CD4-positive, alpha-beta T cell (primary cell): Measurements from ENCODE around the gene LIN28B. TPM values are rescaled to one million over a fixed set of nuclear protein-coding genes. Genes with fewer than 3 reads are reported as not detected.

ENCODE experiments used
- ATAC-seq: fragments of 200-7000 bp; cut with Tn5 transposase; one replicate; pipeline ENCODE4 v1.10.0; 2022; ENCODE audit warnings: mild to moderate bottlenecking; ENCODE audit not compliant: poor library complexity
- CTCF ChIA-PET: fragments of 350-600 bp; sonication (Branson Sonifier 250); formaldehyde crosslinking; loops from one replicate; lab custom pipeline; 2021; ENCODE audit warnings: antibody characterized with exemption, inconsistent platforms; lab: Charles Lee
- POLR2A ChIA-PET: fragments of 350-600 bp; sonication (Branson Sonifier 250); formaldehyde crosslinking; loops from one replicate; lab custom pipeline; 2021; ENCODE audit warnings: antibody characterized with exemption, inconsistent platforms; lab: Charles Lee
- DNase-seq, 14 experiments: peaks; one replicate each; pipeline ENCODE4 v3.0.0-alpha.2; 2013 to 2020; ENCODE audit warnings: mixed read lengths in 2 of 14
- H3K27ac ChIP-seq, 2 donors: one replicate each; pipeline versions ENCODE4 v1.5.1 to v1.7.0; 2013; ENCODE audit warnings: low read length in 2 of 2, low read depth in 1 of 2, mild to moderate bottlenecking in 1 of 2
- H3K27me3 ChIP-seq, 2 experiments: 1 replicate in 1 of 2; 2 replicates in 1 of 2; pipeline versions ENCODE4 v1.6.1 to v1.7.0; 2013; ENCODE audit warnings: low read length in 2 of 2, control low read depth in 1 of 2, mild to moderate bottlenecking in 1 of 2, moderate library complexity in 1 of 2; ENCODE audit not compliant: insufficient read depth in 2 of 2, control insufficient read depth in 1 of 2
- H3K36me3 ChIP-seq: one replicate; pipeline ENCODE4 v1.6.1; 2013; ENCODE audit warnings: low read length, control low read depth; ENCODE audit not compliant: insufficient read depth
- H3K4me1 ChIP-seq: one replicate; pipeline ENCODE4 v1.6.1; 2013; ENCODE audit warnings: low read length, control low read depth; ENCODE audit not compliant: insufficient read depth
- H3K4me3 ChIP-seq: one replicate; pipeline ENCODE4 v1.5.1; 2013; ENCODE audit warnings: mild to moderate bottlenecking, low read length, moderate library complexity
- H3K9me3 ChIP-seq, 2 experiments: 1 replicate in 1 of 2; 2 replicates in 1 of 2; pipeline versions ENCODE4 v1.6.1 to v1.7.0; 2013; ENCODE audit warnings: low read length in 2 of 2, mild to moderate bottlenecking in 2 of 2, control low read depth in 1 of 2, moderate library complexity in 1 of 2; ENCODE audit not compliant: control insufficient read depth in 1 of 2, insufficient read depth in 1 of 2
- H3K27ac Mint-ChIP-seq: one replicate; pipeline ENCODE4 v1.8.0; 2020; ENCODE audit warnings: mixed read lengths
- H3K27me3 Mint-ChIP-seq: one replicate; pipeline ENCODE4 v1.8.0; 2021; ENCODE audit warnings: mixed read lengths
- H3K36me3 Mint-ChIP-seq: one replicate; pipeline ENCODE4 v1.8.0; 2021; ENCODE audit warnings: low read depth, mixed read lengths
- H3K4me1 Mint-ChIP-seq: one replicate; pipeline ENCODE4 v1.8.0; 2021; ENCODE audit warnings: low read depth, mixed read lengths
- H3K4me3 Mint-ChIP-seq: one replicate; pipeline ENCODE4 v1.8.0; 2020; ENCODE audit warnings: mild to moderate bottlenecking, mixed read lengths
- H3K9me3 Mint-ChIP-seq: one replicate; pipeline ENCODE4 v1.8.0; 2020; ENCODE audit warnings: mixed read lengths
- intact Hi-C, 2 experiments: fragments of 100-400 bp; cut with DNase I in 1 of 2; cut with micrococcal nuclease in 1 of 2; formaldehyde crosslinking; loops; one replicate each; pipeline versions ENCODE4 v1.15.1 to v1.9.0; 2023 to 2025; cut with DNase I, micrococcal nuclease
- total RNA-seq, 174 experiments: library from RNA in 2 of 174; stranded (reverse) in 2 of 174; gene quantifications; one replicate each; pipeline ENCODE4 v1.2.3 and lab custom pipeline; 2021 to 2026
- TF ChIP-seq, protein P1 (sequence below): fragments of 200-600 bp; IDR thresholded peaks from one replicate; pipeline ENCODE4 v1.8.0; 2022; ENCODE audit warnings: antibody characterized with exemption, mild to moderate bottlenecking

LIN28B gene
- total RNA-seq, 2 experiments from 2014 or later = not detected

DNA sequence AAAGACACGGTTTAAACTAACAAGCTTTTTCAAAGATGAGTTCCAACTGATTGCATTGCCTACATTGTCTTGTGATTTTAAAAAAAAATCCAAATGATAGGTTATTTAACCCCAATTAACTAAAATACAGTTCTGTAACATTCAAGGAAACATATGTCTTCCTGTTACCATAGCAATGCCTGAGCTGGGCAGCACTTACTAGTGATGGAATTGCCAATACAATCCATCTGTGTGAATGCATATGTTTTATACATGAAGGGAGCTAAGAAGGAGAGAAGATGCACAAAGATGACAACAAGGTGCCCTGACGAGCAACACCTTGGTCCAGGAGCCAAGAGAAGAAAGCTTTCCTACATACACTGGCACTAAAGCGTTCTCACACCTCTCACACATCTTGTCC is 154.2 kb downstream of the LIN28B start:
- H3K4me1 ChIP-seq = no peaks in the 10 kb centered on the region
- intact Hi-C loops = no loop called here
- H3K27ac ChIP-seq = no peak overlapping the region
- H3K27me3 ChIP-seq = peaks cover 0 to 7% of the 10 kb centered on the region in 2 experiments
- Mint-ChIP-seq H3K36me3 (no peaks in the 10 kb centered on the region), H3K4me3 (no peak overlapping the region), H3K27me3 (peaks cover 20% of the 10 kb centered on the region), H3K9me3 (no peaks in the 10 kb centered on the region), H3K4me1 (no peaks in the 10 kb centered on the region), H3K27ac (no peak overlapping the region)
- no peaks in the 10 kb centered on the region for H3K9me3 ChIP-seq
- no peaks in the 10 kb centered on the region for H3K36me3 ChIP-seq
- ChIA-PET CTCF (no interaction called here), POLR2A (no interaction called here)
- TF ChIP-seq, protein P1, sequence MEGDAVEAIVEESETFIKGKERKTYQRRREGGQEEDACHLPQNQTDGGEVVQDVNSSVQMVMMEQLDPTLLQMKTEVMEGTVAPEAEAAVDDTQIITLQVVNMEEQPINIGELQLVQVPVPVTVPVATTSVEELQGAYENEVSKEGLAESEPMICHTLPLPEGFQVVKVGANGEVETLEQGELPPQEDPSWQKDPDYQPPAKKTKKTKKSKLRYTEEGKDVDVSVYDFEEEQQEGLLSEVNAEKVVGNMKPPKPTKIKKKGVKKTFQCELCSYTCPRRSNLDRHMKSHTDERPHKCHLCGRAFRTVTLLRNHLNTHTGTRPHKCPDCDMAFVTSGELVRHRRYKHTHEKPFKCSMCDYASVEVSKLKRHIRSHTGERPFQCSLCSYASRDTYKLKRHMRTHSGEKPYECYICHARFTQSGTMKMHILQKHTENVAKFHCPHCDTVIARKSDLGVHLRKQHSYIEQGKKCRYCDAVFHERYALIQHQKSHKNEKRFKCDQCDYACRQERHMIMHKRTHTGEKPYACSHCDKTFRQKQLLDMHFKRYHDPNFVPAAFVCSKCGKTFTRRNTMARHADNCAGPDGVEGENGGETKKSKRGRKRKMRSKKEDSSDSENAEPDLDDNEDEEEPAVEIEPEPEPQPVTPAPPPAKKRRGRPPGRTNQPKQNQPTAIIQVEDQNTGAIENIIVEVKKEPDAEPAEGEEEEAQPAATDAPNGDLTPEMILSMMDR = no peak
- DNase-seq (no peak), ATAC-seq (no peak)
- H3K4me3 ChIP-seq = no peak overlapping the region

DNA sequence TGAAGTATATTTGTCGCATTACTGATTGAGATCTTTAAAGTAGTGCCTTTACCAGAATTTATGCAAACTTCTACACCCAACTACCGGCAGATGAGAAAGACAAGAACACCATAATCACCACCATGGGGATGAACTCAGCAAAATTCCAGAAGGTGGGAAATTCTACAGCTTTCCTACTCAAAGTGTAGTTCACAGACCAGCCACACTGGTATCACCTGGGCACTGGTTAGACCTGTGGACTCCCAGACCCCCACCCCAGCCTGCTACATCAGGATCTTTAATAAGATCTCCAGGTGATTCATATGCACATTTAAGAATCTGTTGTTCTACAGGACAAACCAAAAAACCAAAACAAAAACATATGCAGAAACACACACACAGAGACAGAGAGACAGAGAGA is 155.0 kb downstream of the LIN28B start:
- Histone ChIP-seq H3K9me3 (no peaks in the 10 kb centered on the region), H3K4me3 (no peak overlapping the region), H3K36me3 (no peaks in the 10 kb centered on the region), H3K27me3 (peaks cover 0 to 7% of the 10 kb centered on the region in 2 experiments), H3K27ac (no peak overlapping the region), H3K4me1 (no peaks in the 10 kb centered on the region)
- H3K36me3 Mint-ChIP-seq = no peaks in the 10 kb centered on the region
- H3K4me3 Mint-ChIP-seq = no peak overlapping the region
- intact Hi-C loops = no loop called here
- peaks cover 25% of the 10 kb centered on the region for H3K27me3 Mint-ChIP-seq
- ATAC-seq = no peak
- TF ChIP-seq, protein P1 = no peak
- H3K9me3 Mint-ChIP-seq = no peaks in the 10 kb centered on the region
- no peak overlapping the region for H3K27ac Mint-ChIP-seq
- ChIA-PET POLR2A (no interaction called here), CTCF (no interaction called here)
- H3K4me1 Mint-ChIP-seq = no peaks in the 10 kb centered on the region
- DNase-seq = no peak

- DNase-seq (no peak), ATAC-seq (no peak)
- no peaks in the 10 kb centered on the region for H3K4me1 Mint-ChIP-seq
- peaks cover 32% of the 10 kb centered on the region for H3K27me3 Mint-ChIP-seq
- TF ChIP-seq, protein P1 = no peak
- Histone ChIP-seq H3K27me3 (peaks cover 0 to 7% of the 10 kb centered on the region in 2 experiments), H3K4me3 (no peak overlapping the region), H3K9me3 (no peaks in the 10 kb centered on the region), H3K27ac (no peak overlapping the region), H3K36me3 (no peaks in the 10 kb centered on the region), H3K4me1 (no peaks in the 10 kb centered on the region)
- H3K4me3 Mint-ChIP-seq = no peak overlapping the region
- no peak overlapping the region for H3K27ac Mint-ChIP-seq
- CTCF ChIA-PET = no interaction called here
- no peaks in the 10 kb centered on the region for H3K9me3 Mint-ChIP-seq
- H3K36me3 Mint-ChIP-seq = no peaks in the 10 kb centered on the region
- POLR2A ChIA-PET = no interaction called here
- intact Hi-C loops = no loop called here
Measured at GRCh38 chr6:105112577-105112976, 155.7 kb downstream of the LIN28B start.
